Activated naive CD8-positive, alpha-beta T cell treated with anti-CD3 and anti-CD28 coated beads, Interleukin-2, amount 50 U/mL, for 24 hours (primary cell): ENCODE measurements around the gene TTLL11.

Source experiments
- ATAC-seq: fragments of 150-1000 bp; cut with Tn5 transposase; one replicate; pipeline ENCODE4 v1.10.0; 2021
- DNase-seq: peaks from one replicate; pipeline ENCODE4 v3.0.0; 2021
- H3K27ac Mint-ChIP-seq: one replicate; pipeline ENCODE4 v1.8.0; 2021; ENCODE audit warnings: mild to moderate bottlenecking, mixed read lengths
- H3K27me3 Mint-ChIP-seq: one replicate; pipeline ENCODE4 v1.8.0; 2021; ENCODE audit warnings: mixed read lengths
- H3K36me3 Mint-ChIP-seq: one replicate; pipeline ENCODE4 v1.8.0; 2021; ENCODE audit warnings: low read depth, mixed read lengths
- H3K4me1 Mint-ChIP-seq: one replicate; pipeline ENCODE4 v1.8.0; 2021; ENCODE audit warnings: mixed read lengths
- H3K4me3 Mint-ChIP-seq: one replicate; pipeline ENCODE4 v1.8.0; 2021; ENCODE audit warnings: mild to moderate bottlenecking, moderate library complexity, mixed read lengths
- H3K9me3 Mint-ChIP-seq: one replicate; pipeline ENCODE4 v1.8.0; 2021; ENCODE audit warnings: mixed read lengths

The TTLL11 gene

GRCh38 chr9:121827251-121827967, 265.7 kb downstream of the TTLL11 start:
- no peaks in the 10 kb centered on the region for H3K27me3 Mint-ChIP-seq
- no peak for ATAC-seq
- no peak for DNase-seq
- H3K9me3 Mint-ChIP-seq, result no peaks in the 10 kb centered on the region
- H3K4me3 Mint-ChIP-seq, result no peak overlapping the region
- H3K36me3 Mint-ChIP-seq, result no peaks in the 10 kb centered on the region
- no peak overlapping the region for H3K27ac Mint-ChIP-seq
- no peaks in the 10 kb centered on the region for H3K4me1 Mint-ChIP-seq

GRCh38 chr9:121826711-121827110, 266.4 kb downstream of the TTLL11 start:
- Mint-ChIP-seq H3K27ac (no peak overlapping the region), H3K4me3 (no peak overlapping the region), H3K27me3 (no peaks in the 10 kb centered on the region), H3K4me1 (no peaks in the 10 kb centered on the region), H3K36me3 (no peaks in the 10 kb centered on the region), H3K9me3 (no peaks in the 10 kb centered on the region)
- no peak for ATAC-seq
- no peak for DNase-seq

DNA sequence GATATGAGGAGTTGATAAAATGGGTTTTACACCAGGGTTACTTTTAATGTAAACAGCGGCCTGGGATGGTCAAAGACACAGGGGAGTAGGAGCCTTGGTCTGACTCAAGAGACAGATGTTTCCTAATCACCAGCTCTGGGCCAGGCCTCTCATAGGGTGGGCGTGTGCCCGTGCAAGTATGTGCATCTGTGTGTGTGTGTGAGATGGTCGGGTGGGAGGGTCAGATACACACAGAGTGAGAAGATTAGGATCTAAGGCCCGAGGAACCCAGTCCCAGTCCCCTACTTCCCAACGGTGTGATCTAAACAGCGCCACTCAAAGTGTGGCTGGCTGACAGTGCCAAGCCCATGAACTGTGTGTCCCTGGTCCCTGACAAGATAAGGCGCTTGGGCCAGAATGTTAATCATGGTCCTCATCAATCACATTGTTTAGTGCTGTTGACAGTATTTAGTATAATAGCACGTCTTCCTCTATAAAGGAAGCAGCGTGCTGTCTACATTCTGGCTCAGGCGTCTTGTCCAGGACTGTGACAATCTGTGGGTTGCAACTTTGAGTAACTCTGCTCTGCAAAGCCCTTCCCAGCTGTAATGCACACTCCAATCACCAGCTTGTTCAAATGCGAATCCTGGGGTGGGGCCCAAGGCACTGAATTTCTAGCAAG, 267.9 kb downstream of the TTLL11 start:
- Mint-ChIP-seq H3K27ac (no peak overlapping the region), H3K27me3 (no peaks in the 10 kb centered on the region), H3K36me3 (no peaks in the 10 kb centered on the region), H3K4me3 (no peak overlapping the region), H3K9me3 (no peaks in the 10 kb centered on the region), H3K4me1 (no peaks in the 10 kb centered on the region)
- ATAC-seq, result no peak
- DNase-seq, result no peak

DNA sequence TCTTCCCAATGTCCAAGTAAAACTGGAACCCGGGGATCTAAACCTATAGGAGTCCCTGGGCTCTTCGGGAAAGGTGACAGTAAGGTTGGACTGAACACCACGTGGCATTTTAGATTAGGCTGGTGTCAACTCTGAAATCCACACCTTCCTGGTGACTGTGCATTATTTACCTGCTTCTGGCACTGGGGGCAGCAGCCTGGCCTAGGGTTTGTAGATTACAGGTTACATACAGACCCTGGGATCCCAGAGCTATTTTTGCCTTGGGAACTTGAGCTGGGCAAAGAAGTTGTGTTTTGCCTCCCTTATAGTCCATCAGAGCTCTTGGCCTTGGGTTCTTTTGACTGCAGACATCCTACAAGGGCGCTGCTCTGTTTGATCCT, 268.5 kb downstream of the TTLL11 start:
- Mint-ChIP-seq H3K27me3 (no peaks in the 10 kb centered on the region), H3K4me1 (no peaks in the 10 kb centered on the region), H3K9me3 (no peaks in the 10 kb centered on the region), H3K27ac (no peak overlapping the region), H3K4me3 (no peak overlapping the region), H3K36me3 (no peaks in the 10 kb centered on the region)
- ATAC-seq (no peak), DNase-seq (no peak)

- Mint-ChIP-seq H3K27ac (no peak overlapping the region), H3K27me3 (no peaks in the 10 kb centered on the region), H3K4me3 (no peak overlapping the region), H3K4me1 (no peaks in the 10 kb centered on the region), H3K9me3 (no peaks in the 10 kb centered on the region), H3K36me3 (no peaks in the 10 kb centered on the region)
- DNase-seq (no peak), ATAC-seq (no peak)
Measured at GRCh38 chr9:121823451-121824169, 269.5 kb downstream of the TTLL11 start.

DNA sequence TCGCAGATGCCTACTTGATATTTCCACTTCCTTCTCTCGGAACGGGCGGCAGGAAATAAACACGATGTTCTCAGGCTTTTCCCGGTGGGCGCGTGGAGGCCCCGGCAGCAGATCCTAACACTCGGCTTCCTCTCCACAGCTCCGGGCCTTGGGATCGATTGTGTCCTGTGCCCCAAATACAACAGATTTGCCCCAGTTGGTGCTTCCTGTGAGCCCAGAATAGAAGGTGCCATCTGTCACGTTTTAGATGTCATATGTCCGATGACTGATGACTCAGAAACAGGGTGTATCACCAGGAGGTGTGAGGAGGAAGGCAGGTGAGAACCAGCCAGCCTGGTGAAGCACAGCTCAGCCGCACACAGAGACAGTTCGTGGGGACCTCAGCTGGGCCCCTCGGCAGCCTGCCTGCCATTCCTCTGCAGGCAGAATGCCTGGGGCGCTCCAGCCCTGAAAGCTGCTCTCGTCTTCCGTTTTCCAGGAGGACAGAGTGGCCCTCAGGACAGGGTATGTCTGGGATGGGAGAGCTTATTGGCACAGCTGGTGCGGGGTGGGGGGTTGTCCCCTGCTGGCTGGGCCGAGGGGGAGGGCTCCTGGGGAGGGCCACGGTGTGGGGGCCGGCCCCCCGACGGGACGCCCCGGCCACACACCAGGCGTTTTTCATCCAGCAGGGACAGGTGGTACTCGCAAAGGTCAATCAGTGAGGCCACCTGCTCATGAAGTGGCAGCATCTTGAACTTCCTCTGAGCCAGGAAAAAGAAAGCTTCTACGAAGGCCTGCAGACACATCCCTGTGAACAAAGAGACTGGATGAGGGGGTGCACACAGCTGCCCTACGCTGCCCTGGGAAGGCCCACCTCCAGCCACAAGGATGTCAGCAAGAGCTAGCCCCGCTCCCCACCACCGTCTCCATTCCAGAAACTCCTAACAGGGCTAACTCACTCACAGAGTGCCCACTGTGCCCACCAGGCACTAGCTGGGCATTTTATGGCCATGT, 270.7 kb downstream of the TTLL11 start:
- Mint-ChIP-seq H3K36me3 (no peaks in the 10 kb centered on the region), H3K4me3 (no peak overlapping the region), H3K9me3 (no peaks in the 10 kb centered on the region), H3K4me1 (no peaks in the 10 kb centered on the region), H3K27me3 (no peaks in the 10 kb centered on the region), H3K27ac (no peak overlapping the region)
- ATAC-seq, result peak; percentile 23
- DNase-seq, result no peak

- Mint-ChIP-seq H3K36me3 (no peaks in the 10 kb centered on the region), H3K9me3 (no peaks in the 10 kb centered on the region), H3K4me1 (no peaks in the 10 kb centered on the region)
Measured at GRCh38 chr9:121821326-121821725, 271.8 kb downstream of the TTLL11 start.

DNA sequence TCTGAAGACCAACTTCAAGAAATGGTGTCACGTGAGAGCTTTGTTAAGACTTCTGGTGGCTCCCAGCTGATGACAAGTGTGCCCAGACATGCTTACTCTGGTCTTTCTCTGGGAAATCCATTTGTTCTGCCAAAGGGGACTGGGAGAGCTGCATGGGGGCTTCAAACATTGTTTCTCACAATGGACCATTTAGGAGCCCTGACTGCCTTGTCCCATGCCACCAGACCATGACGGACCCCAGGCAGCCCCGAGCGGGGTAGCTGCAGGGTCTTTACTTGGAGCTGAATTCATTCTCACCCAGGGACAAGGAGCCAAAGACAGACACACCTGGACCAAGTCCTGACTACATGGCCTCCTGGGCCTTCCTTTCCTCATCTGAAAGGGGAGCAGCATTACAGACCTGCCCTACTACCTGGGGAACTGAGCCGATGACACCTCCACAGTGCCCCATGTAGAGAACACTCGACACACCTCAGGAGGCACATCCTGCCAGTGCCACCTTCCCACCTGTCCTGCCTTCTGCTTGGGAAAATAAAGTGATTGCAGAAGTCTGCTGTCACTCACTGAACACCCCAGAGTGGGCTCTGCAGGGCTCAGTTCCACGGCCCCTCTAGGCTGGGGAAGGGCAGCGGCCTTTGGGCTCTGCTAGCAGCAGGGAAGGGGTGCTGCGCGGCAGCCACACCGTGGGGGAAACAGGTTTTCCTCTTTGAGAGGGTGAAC, 272.7 kb downstream of the TTLL11 start:
- no peaks in the 10 kb centered on the region for H3K9me3 Mint-ChIP-seq
- no peaks in the 10 kb centered on the region for H3K27me3 Mint-ChIP-seq
- H3K36me3 Mint-ChIP-seq, result no peaks in the 10 kb centered on the region
- no peak overlapping the region for H3K4me3 Mint-ChIP-seq
- H3K4me1 Mint-ChIP-seq, result no peaks in the 10 kb centered on the region
- no peak for ATAC-seq
- DNase-seq, result no peak
- no peak overlapping the region for H3K27ac Mint-ChIP-seq

More at GRCh38 chr9:121821326-121821725, 271.8 kb downstream of the TTLL11 start:
- ATAC-seq (no peak), DNase-seq (no peak)
- no peak overlapping the region for H3K4me3 Mint-ChIP-seq
- no peaks in the 10 kb centered on the region for H3K27me3 Mint-ChIP-seq
- no peak overlapping the region for H3K27ac Mint-ChIP-seq

- Mint-ChIP-seq H3K4me3 (no peak overlapping the region), H3K27ac (no peak overlapping the region), H3K36me3 (no peaks in the 10 kb centered on the region), H3K9me3 (no peaks in the 10 kb centered on the region), H3K27me3 (no peaks in the 10 kb centered on the region), H3K4me1 (no peaks in the 10 kb centered on the region)
- no peak for DNase-seq
- no peak for ATAC-seq
Measured at GRCh38 chr9:121819428-121820231, 273.5 kb downstream of the TTLL11 start.

DNA sequence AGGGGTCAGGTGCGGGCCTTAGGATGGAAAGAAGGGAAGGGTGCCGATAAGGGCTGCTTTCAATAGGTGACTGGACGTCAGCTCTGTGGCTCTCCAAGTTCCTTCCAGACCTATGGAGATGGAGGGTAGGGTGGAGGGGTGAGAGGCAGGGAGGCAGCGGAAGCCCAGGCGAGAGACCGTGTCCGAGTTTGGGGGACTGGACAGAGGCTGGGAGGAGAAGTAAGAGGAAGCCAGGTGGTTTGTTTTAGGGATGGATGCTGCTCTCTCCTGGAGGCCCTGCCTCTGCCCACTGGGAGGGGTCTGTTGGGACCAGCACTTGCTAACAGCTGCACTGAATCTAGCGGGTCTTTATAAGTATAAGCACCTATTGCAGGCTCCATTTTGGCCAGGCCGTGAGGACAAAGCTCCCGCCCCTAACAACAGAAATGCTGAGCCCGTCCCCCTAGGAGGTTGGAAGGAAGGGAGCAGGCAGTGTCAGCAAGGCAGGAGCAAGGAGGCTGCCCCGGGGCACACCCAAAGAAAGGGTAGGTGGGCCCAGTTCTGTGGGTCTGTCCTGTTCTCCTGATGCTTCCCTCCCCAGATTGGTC, 274.2 kb downstream of the TTLL11 start:
- Mint-ChIP-seq H3K4me3 (no peak overlapping the region), H3K9me3 (no peaks in the 10 kb centered on the region), H3K4me1 (no peaks in the 10 kb centered on the region), H3K27me3 (no peaks in the 10 kb centered on the region), H3K27ac (no peak overlapping the region), H3K36me3 (no peaks in the 10 kb centered on the region)
- ATAC-seq, result no peak
- DNase-seq, result no peak

DNA sequence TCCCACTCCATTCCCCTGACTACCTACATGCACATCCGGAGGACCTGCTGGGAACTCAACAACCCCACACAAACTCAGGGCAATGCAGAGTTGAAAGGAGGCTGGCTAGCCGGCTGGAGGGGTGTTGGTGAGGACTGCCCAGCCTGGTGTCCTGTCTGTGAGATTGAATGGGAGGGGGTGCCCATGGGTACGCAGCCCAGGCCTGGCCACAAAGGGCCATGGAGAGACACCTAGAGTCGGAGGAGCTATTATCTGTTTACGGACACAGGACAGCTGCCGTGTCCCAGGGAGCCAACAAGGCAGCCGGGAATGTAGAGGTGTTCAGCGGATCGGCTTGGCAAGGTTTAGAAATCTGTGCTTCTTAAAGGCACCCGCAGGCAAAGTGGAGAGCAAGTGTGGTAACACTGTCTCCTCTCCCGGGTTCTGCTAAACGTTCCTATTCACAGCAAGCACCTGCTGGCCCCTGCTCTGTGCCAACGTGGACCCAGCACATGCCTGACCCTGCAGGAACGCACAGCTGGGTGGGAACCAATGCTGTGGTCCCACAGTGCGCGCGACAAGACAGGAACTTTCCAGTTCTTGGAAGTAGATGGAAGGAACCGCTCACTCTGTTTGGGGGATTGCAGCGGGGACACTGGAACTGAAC, 275.0 kb downstream of the TTLL11 start:
- ATAC-seq (no peak), DNase-seq (no peak)
- Mint-ChIP-seq H3K27ac (no peak overlapping the region), H3K9me3 (no peaks in the 10 kb centered on the region), H3K36me3 (no peaks in the 10 kb centered on the region), H3K27me3 (no peaks in the 10 kb centered on the region), H3K4me3 (no peak overlapping the region), H3K4me1 (no peaks in the 10 kb centered on the region)

DNA sequence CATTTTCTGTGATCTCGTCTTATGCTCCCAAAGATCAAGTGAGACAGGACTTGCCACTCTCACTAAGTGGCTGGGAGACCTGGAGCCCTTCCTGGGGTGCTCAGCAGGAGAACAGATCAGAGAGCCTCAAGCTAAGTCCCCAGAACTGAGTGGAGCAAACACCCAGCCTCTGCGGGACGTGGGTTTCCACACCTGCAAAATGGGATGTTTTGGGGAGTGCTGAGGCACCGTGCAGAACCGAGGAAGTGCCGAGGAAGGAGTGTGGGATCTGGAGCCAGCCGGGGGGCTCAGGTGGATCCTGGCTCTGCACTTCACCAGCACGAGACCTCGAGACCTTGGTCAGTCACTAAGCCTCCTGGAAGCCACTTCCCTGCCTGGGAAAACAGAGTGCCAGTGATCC, 275.6 kb downstream of the TTLL11 start:
- H3K36me3 Mint-ChIP-seq, result no peaks in the 10 kb centered on the region
- DNase-seq (no peak), ATAC-seq (no peak)
- H3K9me3 Mint-ChIP-seq, result no peaks in the 10 kb centered on the region
- no peak overlapping the region for H3K4me3 Mint-ChIP-seq
- H3K4me1 Mint-ChIP-seq, result no peaks in the 10 kb centered on the region
- no peaks in the 10 kb centered on the region for H3K27me3 Mint-ChIP-seq
- H3K27ac Mint-ChIP-seq, result no peak overlapping the region
